Choroid plexus epithelial cell (primary cell): ENCODE measurements around the gene TRIM2.
A peak's percentile ranks its signal among the peaks of the same experiment; 100 is the strongest.

Source experiments
- DNase-seq: peaks from one replicate; pipeline ENCODE4 v3.0.0-alpha.2; 2010; ENCODE audit warnings: low read depth
- H3K4me3 ChIP-seq: 2 replicates; pipeline ENCODE4 v1.5.1; 2011; ENCODE audit warnings: low read depth, mild to moderate bottlenecking, control low read depth, low read length, moderate library complexity
- TF ChIP-seq, protein P1 (sequence below): conservative IDR thresholded peaks from 2 replicates; pipeline ENCODE4 v1.5.1; 2011; ENCODE audit warnings: low read depth, mild to moderate bottlenecking, control low read depth, inconsistent platforms, low read length, moderate library complexity

Gene TRIM2

DNA sequence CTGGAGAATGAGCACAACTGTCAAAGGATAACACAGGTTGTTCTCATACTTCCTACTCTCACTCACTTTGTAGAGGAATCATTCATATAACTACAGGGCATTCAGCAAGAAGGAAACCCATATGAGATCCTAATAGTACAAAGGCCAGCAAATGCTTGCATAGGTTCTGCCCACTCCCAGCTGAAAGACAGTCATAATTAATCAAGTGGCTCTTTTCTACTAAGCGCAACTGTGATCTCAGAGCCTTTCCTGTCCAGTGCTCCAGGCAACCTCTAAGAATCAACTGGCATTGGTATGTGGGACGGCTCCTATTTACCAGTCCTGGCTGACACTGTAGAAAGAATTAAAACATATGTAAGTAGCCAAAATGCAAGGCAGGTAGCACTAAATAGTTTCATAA is 121.3 kb downstream of the TRIM2 start:
- H3K4me3 ChIP-seq = no peak overlapping the region
- DNase-seq = no peak
- TF ChIP-seq, protein P1, sequence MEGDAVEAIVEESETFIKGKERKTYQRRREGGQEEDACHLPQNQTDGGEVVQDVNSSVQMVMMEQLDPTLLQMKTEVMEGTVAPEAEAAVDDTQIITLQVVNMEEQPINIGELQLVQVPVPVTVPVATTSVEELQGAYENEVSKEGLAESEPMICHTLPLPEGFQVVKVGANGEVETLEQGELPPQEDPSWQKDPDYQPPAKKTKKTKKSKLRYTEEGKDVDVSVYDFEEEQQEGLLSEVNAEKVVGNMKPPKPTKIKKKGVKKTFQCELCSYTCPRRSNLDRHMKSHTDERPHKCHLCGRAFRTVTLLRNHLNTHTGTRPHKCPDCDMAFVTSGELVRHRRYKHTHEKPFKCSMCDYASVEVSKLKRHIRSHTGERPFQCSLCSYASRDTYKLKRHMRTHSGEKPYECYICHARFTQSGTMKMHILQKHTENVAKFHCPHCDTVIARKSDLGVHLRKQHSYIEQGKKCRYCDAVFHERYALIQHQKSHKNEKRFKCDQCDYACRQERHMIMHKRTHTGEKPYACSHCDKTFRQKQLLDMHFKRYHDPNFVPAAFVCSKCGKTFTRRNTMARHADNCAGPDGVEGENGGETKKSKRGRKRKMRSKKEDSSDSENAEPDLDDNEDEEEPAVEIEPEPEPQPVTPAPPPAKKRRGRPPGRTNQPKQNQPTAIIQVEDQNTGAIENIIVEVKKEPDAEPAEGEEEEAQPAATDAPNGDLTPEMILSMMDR = no peak

DNA sequence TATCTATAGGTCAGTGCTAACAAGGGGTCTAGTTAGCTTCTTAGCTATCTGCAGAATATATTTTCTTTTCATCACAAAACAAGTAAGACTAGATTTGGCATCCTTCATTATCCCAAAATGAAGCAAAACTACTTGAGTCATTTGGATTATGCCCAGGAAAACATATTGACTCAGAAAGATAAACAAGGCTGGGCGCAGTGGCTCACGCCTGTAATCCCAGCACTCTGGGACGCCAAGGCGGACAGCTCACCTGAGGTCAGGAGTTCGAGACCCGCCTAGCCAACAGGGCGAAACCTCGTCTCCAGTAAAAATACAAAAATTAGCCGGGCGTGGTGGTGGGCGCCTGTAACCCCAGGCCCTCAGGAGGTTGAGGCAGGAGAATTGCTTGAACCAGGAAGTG is 122.3 kb downstream of the TRIM2 start:
- no peak for DNase-seq
- no peak overlapping the region for H3K4me3 ChIP-seq
- TF ChIP-seq, protein P1 = no peak

DNA sequence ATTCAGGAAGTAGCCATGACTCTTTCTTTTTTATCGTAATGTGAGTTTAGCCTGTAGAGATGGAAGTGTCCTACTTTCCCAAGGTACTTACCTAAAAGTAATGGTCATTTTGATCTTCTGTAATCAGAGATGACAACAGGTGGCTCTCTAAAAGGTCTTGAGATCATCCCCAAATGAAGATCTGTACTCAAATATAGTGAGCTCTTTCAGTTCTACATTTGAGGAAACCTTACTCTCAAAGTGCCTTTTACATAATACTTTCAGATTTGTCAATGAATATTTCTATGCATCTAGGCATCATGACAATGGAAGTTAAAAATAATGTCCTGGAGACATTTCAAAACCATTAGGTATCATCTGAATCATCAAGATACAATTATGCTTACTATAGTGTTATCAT is 123.0 kb downstream of the TRIM2 start:
- DNase-seq = no peak
- H3K4me3 ChIP-seq = no peak overlapping the region
- TF ChIP-seq, protein P1 = no peak

DNA sequence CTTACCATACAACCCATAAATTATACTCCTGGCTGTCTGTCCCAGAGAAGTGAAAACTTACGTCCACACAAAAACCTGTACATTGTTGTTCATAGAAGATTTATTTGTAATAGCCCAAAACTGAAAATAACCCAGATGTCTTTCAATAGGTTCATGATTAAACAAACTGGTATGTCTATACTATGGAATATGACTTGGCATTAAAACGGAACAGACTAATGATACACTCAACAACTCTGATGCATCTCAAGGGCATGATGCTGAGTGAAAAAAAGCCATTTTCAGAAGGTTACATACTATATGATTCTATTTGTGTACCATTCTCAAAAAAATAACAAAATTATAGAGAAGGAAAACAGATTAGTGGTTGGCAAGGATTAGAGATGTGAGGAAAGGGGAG is 128.7 kb downstream of the TRIM2 start:
- TF ChIP-seq, protein P1 = no peak
- no peak for DNase-seq
- no peak overlapping the region for H3K4me3 ChIP-seq

DNA sequence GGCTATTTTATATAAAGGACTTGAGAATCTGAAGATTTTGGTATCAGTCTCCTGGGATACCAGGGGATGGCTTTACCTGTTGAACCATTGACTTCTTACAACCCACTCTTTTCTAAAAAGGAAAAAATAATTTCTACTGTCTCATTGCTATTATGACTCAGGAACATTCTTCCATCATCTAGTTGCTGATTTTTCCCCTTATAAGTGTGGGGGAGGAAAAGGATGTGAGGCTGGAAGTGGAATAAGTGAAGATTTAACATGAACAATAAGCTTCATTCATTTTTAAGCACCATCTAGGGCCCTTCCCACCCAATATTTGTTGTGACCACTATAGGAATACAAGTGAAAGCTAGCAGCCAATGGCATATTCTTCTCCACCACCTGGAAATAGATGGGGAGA is 129.6 kb downstream of the TRIM2 start:
- DNase-seq = no peak
- no peak overlapping the region for H3K4me3 ChIP-seq
- TF ChIP-seq, protein P1 = no peak

DNA sequence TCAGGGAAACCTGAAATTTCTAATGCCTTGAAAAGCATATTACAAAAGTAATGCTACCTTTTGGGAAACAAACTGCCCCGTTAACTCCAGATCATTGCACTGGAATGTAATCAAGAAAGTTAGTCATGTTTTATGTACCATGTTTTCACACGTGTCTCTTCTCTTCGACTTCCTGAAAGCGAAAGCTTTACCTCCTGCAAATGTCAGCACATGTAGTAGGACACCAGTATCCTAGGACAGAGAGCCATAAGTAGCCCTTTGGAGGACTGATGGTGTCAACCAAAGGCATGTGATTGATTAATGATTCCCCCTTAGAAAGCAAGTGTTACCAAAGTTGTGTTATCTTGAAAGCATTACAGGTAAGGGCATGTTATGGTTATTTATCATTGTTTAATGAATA is 131.4 kb downstream of the TRIM2 start:
- TF ChIP-seq, protein P1 = no peak
- DNase-seq = peak; percentile 24

DNA sequence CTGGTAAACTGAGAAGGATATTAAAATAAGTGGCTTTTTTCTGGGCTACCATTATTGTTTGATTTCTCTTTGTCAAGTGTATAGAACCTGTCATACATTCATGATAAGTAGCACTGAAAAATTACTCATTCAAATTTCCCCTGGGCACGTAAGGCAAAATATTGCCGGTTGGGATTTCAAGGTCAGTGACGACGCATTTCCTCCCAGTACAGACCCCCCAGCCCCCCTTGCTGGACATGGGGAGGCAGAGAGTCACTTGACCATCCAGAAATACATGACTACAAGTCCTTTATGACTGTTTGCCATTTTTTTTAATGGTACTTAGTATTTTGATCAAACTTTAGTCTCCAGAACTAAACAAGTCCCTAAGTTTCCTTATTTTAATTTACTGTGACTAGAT is 133.4 kb downstream of the TRIM2 start:
- TF ChIP-seq, protein P1 = no peak
- DNase-seq = no peak

More for the DNA sequence above, 131.4 kb downstream of the TRIM2 start:
- no peak overlapping the region for H3K4me3 ChIP-seq

More for the DNA sequence above, 133.4 kb downstream of the TRIM2 start:
- no peak overlapping the region for H3K4me3 ChIP-seq
